Activated naive CD4-positive, alpha-beta T cell treated with anti-CD3 and anti-CD28 coated beads, Interleukin-2, amount 50 U/mL, for 24 hours (primary cell): ENCODE measurements around the gene ESCO1.

Experiments used
- H3K27ac Mint-ChIP-seq: one replicate; pipeline ENCODE4 v1.8.0; 2021; ENCODE audit warnings: mild to moderate bottlenecking, mixed read lengths
- H3K27me3 Mint-ChIP-seq: one replicate; pipeline ENCODE4 v1.8.0; 2021; ENCODE audit warnings: mixed read lengths
- H3K36me3 Mint-ChIP-seq: one replicate; pipeline ENCODE4 v1.8.0; 2021; ENCODE audit warnings: mixed read lengths
- H3K4me1 Mint-ChIP-seq: one replicate; pipeline ENCODE4 v1.8.0; 2021; ENCODE audit warnings: mixed read lengths
- H3K4me3 Mint-ChIP-seq: one replicate; pipeline ENCODE4 v1.8.0; 2021; ENCODE audit warnings: mild to moderate bottlenecking, mixed read lengths
- H3K9me3 Mint-ChIP-seq: one replicate; pipeline ENCODE4 v1.8.0; 2021; ENCODE audit warnings: mixed read lengths

The ESCO1 gene

GRCh38 chr18:21483051-21483450 lies 117.5 kb downstream of the ESCO1 start:
- Mint-ChIP-seq H3K27ac (no peak overlapping the region), H3K4me3 (no peak overlapping the region), H3K36me3 (no peaks in the 10 kb centered on the region), H3K9me3 (no peaks in the 10 kb centered on the region), H3K4me1 (no peaks in the 10 kb centered on the region), H3K27me3 (peaks cover 1% of the 10 kb centered on the region)

- no peaks in the 10 kb centered on the region for H3K4me1 Mint-ChIP-seq
- H3K27ac Mint-ChIP-seq = no peak overlapping the region
- H3K36me3 Mint-ChIP-seq = no peaks in the 10 kb centered on the region
- H3K27me3 Mint-ChIP-seq = peaks cover 1% of the 10 kb centered on the region
- H3K9me3 Mint-ChIP-seq = no peaks in the 10 kb centered on the region
- H3K4me3 Mint-ChIP-seq = no peak overlapping the region
Observed at GRCh38 chr18:21481739-21482138, 118.8 kb downstream of the ESCO1 start.

GRCh38 chr18:21479721-21480120 lies 120.8 kb downstream of the ESCO1 start:
- H3K36me3 Mint-ChIP-seq = no peaks in the 10 kb centered on the region
- peaks cover 5% of the 10 kb centered on the region for H3K27me3 Mint-ChIP-seq
- no peak overlapping the region for H3K4me3 Mint-ChIP-seq
- no peaks in the 10 kb centered on the region for H3K9me3 Mint-ChIP-seq
- no peaks in the 10 kb centered on the region for H3K4me1 Mint-ChIP-seq
- no peak overlapping the region for H3K27ac Mint-ChIP-seq
